GM12878 (cell line): ENCODE results near the gene KRT25. TPM values are rescaled to one million over a fixed set of nuclear protein-coding genes. Genes with fewer than 3 reads are reported as not detected.

Experiments
- ATAC-seq: fragments of 200-7000 bp; cut with Tn5 transposase; 3 replicates; pipeline ENCODE4 v1.9.1; 2020; ENCODE audit warnings: mild to moderate bottlenecking, moderate library complexity
- BruUV-seq: library from RNA; stranded (reverse); fragments of 400-500 nt; replicated peaks from 2 replicates; lab custom pipeline; 2021; lab: Mats Ljungman, UMichigan
- CTCF ChIA-PET: fragments of 300-600 bp; sonication (Branson Sonifier 250); formaldehyde crosslinking; extraction: SDS; loops from one replicate; lab custom pipeline; 2021; ENCODE audit warnings: inconsistent platforms; lab: Yijun Ruan, JAX
- POLR2A ChIA-PET: fragments of 350-600 bp; formaldehyde crosslinking; extraction: SDS; loops from one replicate; lab custom pipeline; 2021; ENCODE audit warnings: inconsistent platforms; lab: Charles Lee
- RAD21 ChIA-PET: fragments of 300-600 bp; sonication (Branson Sonifier 250); formaldehyde crosslinking; loops from one replicate; lab custom pipeline; 2023; ENCODE audit warnings: antibody characterized with exemption; ENCODE audit not compliant: unreplicated experiment; lab: Charles Lee
- SMC1A ChIA-PET: fragments of 300-600 bp; sonication (Branson Sonifier 250); formaldehyde crosslinking; loops from one replicate; lab custom pipeline; 2023; ENCODE audit not compliant: unreplicated experiment, uncharacterized antibody; lab: Charles Lee
- DNase-seq: peaks from one replicate; pipeline ENCODE4 v3.0.0-alpha.2; 2011; ENCODE audit warnings: low read depth, low spot score
- FAIRE-seq: peaks from 3 replicates; lab custom pipeline; 2011; peaks lifted over from hg19 to GRCh38; lab: Jason Lieb, UNC
- H2AFZ ChIP-seq: 2 replicates; pipeline ENCODE4 v1.6.0; 2011; ENCODE audit warnings: low read depth, low read length, control low read depth; ENCODE audit not compliant: control insufficient read depth
- H3K27ac ChIP-seq: 2 replicates; pipeline ENCODE4 v1.5.1; 2011; ENCODE audit warnings: control low read depth; ENCODE audit not compliant: control insufficient read depth, insufficient read depth
- H3K27me3 ChIP-seq, 2 experiments: replicated peaks in 1 of 2; 2 replicates each; pipeline versions ENCODE4 v1.6.0 to v1.6.1; 2011; ENCODE audit warnings: low read length in 1 of 2; ENCODE audit not compliant: control insufficient read depth in 2 of 2, insufficient read depth in 2 of 2
- H3K36me3 ChIP-seq, 2 experiments: 2 replicates each; pipeline ENCODE4 v1.5.1; 2011; ENCODE audit warnings: low read length in 1 of 2; ENCODE audit not compliant: control insufficient read depth in 2 of 2, insufficient read depth in 2 of 2
- H3K4me1 ChIP-seq: 2 replicates; pipeline ENCODE4 v1.6.1; 2011; ENCODE audit warnings: mild to moderate bottlenecking, low read length, moderate library complexity, mixed read lengths; ENCODE audit not compliant: control insufficient read depth, insufficient read depth
- H3K4me2 ChIP-seq: 2 replicates; pipeline ENCODE4 v1.6.0; 2011; ENCODE audit warnings: control low read depth; ENCODE audit not compliant: control insufficient read depth, insufficient read depth
- H3K4me3 ChIP-seq: fragments of 200-600 bp; sonication (generic); 2 replicates; pipeline ENCODE4 v1.5.1; 2016
- H3K79me2 ChIP-seq: 2 replicates; pipeline ENCODE4 v1.6.0; 2011; ENCODE audit warnings: low read length; ENCODE audit not compliant: control insufficient read depth, insufficient read depth
- H3K9ac ChIP-seq: 2 replicates; pipeline ENCODE4 v1.8.0; 2011; ENCODE audit warnings: low read length, control low read depth, mixed read lengths; ENCODE audit not compliant: control insufficient read depth, insufficient read depth
- H3K9me3 ChIP-seq: replicated peaks from 3 replicates; pipeline ENCODE4 v1.5.1; 2011; ENCODE audit warnings: mild to moderate bottlenecking, low read length; ENCODE audit not compliant: control insufficient read depth, insufficient read depth
- H4K20me1 ChIP-seq: 2 replicates; pipeline ENCODE4 v1.6.0; 2011; ENCODE audit not compliant: control insufficient read depth, insufficient read depth
- ASH2L ChIP-seq: fragments of 300-600, 200-600 bp; sonication (generic); IDR thresholded peaks from 2 replicates; pipeline ENCODE4 v1.6.1; 2017; ENCODE audit warnings: low read depth, mild to moderate bottlenecking, borderline replicate concordance
- CTCF ChIP-seq, 3 experiments: IDR thresholded peaks in 2 of 3; conservative IDR thresholded peaks in 1 of 3; 2 replicates each; pipeline ENCODE4 v1.5.1; 2011; ENCODE audit warnings: low read depth in 3 of 3, low read length in 3 of 3, mild to moderate bottlenecking in 3 of 3, control low read depth in 2 of 3, moderate library complexity in 2 of 3, inconsistent platforms in 1 of 3, mixed read lengths in 1 of 3; ENCODE audit not compliant: control insufficient read depth in 2 of 3, insufficient read depth in 1 of 3; ENCODE audit errors: extremely low read depth in 1 of 3
- JUND ChIP-seq: IDR thresholded peaks from 2 replicates; pipeline ENCODE4 v1.6.1; 2012; ENCODE audit warnings: low read depth, mild to moderate bottlenecking, low read length, improper control_type of control experiment, moderate library complexity
- MTA3 ChIP-seq: IDR thresholded peaks from 2 replicates; pipeline ENCODE4 v1.6.1; 2012; ENCODE audit warnings: low read length, inconsistent platforms, borderline replicate concordance
- NFYB ChIP-seq: IDR thresholded peaks from 2 replicates; pipeline ENCODE4 v1.6.1; 2011; ENCODE audit warnings: low read depth, mild to moderate bottlenecking, low read length, improper control_type of control experiment, moderate library complexity; ENCODE audit not compliant: insufficient read depth
- PRDM15 ChIP-seq: fragments of 450-650 bp; formaldehyde crosslinking; IDR thresholded peaks from 2 replicates; pipeline ENCODE4 v1.4.0; 2020; ENCODE audit warnings: mild to moderate bottlenecking, moderate library complexity
- RUNX3 ChIP-seq: IDR thresholded peaks from 2 replicates; pipeline ENCODE4 v1.6.1; 2012; ENCODE audit warnings: low read length, inconsistent platforms
- SMAD1 ChIP-seq: fragments of 450-650 bp; IDR thresholded peaks from 2 replicates; pipeline ENCODE4 v1.6.1; 2018; ENCODE audit warnings: mild to moderate bottlenecking, low read depth; ENCODE audit not compliant: partially characterized antibody
- SMARCA5 ChIP-seq: fragments of 450-650 bp; IDR thresholded peaks from 2 replicates; pipeline ENCODE4 v1.6.1; 2017; ENCODE audit warnings: mild to moderate bottlenecking
- YBX1 ChIP-seq: fragments of 450-650 bp; IDR thresholded peaks from 2 replicates; pipeline ENCODE4 v1.6.1; 2016; ENCODE audit warnings: antibody characterized with exemption
- whole genome bisulfite sequencing: methylation state at CpG from one replicate; pipeline ENCODE4 v1.1.6; 2016; ENCODE audit warnings: low lambda C conversion rate; ENCODE audit not compliant: insufficient replicate concordance, insufficient coverage; ENCODE audit errors: missing lambda C conversion rate; 5-methylcytosine and 5-hydroxymethylcytosine counted together
- in situ Hi-C: fragments of 300-500 bp; cut with MboI; formaldehyde crosslinking; loops from 9 replicates; pipeline ENCODE4 v1.14.3; 2018; ENCODE audit warnings: mixed read lengths
- intact Hi-C: fragments of 100-400 bp; cut with micrococcal nuclease; formaldehyde crosslinking; loops from one replicate; pipeline ENCODE4 v1.14.2; 2022; ENCODE audit not compliant: unreplicated experiment
- polyA plus RNA-seq, 11 experiments: library from polyadenylated mRNA; depleted of rRNA in 4 of 11; unstranded in 6 of 11; stranded (reverse) in 5 of 11; fragments of >200 nt; fragmentation: Nextera tagmentation in 4 of 11; fragmentation: Illumina TruSeq in 1 of 11; extraction: Ambion mirVana in 4 of 11; extraction: Trizol in 1 of 11; gene quantifications; 1 replicate in 1 of 11; 2 replicates in 10 of 11; pipeline versions ENCODE4 v1.2.1 to v1.2.3, GENCODE V29; 2011 to 2016; ENCODE audit warnings: inconsistent platforms in 2 of 11, missing spikeins in 2 of 11, low read depth in 1 of 11
- total RNA-seq, 4 experiments: library from RNA; depleted of rRNA in 3 of 4; stranded (reverse); fragments of >200 nt in 3 of 4; fragmentation: Illumina TruSeq in 1 of 4; extraction: Trizol in 1 of 4; gene quantifications; 2 replicates each; pipeline versions ENCODE4 v1.2.1 to v1.2.3, GENCODE V29; 2013 to 2021

KRT25 gene
- total and polyA plus RNA-seq, 10 of the 15 experiments (the other 5 are each of a cell fraction or from before 2014, with no cell fraction given) = not detected

- TF ChIP-seq PRDM15 (CRISPR knock-in tag) (no peak), ASH2L (no peak), CTCF (IDR thresholded peaks at IDR 0.05 in 2 of 3, conservative IDR thresholded peaks at IDR 0.05 in 1 of 3; ENCODE audit: control insufficient read depth in 2 of 3, extremely low read depth in 1 of 3, insufficient read depth in 1 of 3, low read depth in 3 of 3, low read length in 3 of 3) (peak in 1 of 3 experiments; percentile 22; a peak in 2 of 6 replicates)
- TF ChIP-seq, all 136 proteins: peak for 1
These were observed 28.2 kb downstream of the KRT25 start (continued) for GRCh38 chr17:40726919-40727318.

- RAD21 ChIA-PET = no interaction called here
- no peaks in the 10 kb centered on the region for H3K79me2 ChIP-seq
- 0% methylated on average over 1 of the region's 1 CpG for WGBS
- intact Hi-C loops (loop anchor here (5.0 to 10.0 kb wide), 3 partner anchors 77 to 160 kb away; partner anchors contain the start of genes CCR7 and SMARCE1), in situ Hi-C loops (no loop called here)
- H3K9ac ChIP-seq = no peak overlapping the region
- DNase-seq (no peak), FAIRE-seq (no peak), ATAC-seq (no peak)
- H3K27ac ChIP-seq = no peak overlapping the region
- no peak overlapping the region for H3K4me3 ChIP-seq
- H2AFZ ChIP-seq = no peak overlapping the region
- CTCF ChIA-PET = no interaction called here
- no peaks in the 10 kb centered on the region for H3K36me3 ChIP-seq
- no TSS peak for BruUV-seq
- peaks cover 0 to 3% of the 10 kb centered on the region in 2 experiments; a peak in 2 of 4 replicates for H3K27me3 ChIP-seq
- H3K9me3 ChIP-seq = no peaks in the 10 kb centered on the region; the same call in 1 of the 3 replicates
- H3K4me1 ChIP-seq = peaks cover 3% of the 10 kb centered on the region; the same call in 1 of the 2 replicates
- no peak for TF ChIP-seq JUND
- no peak for TF ChIP-seq MTA3
- TF ChIP-seq NFYB = no peak
- TF ChIP-seq YBX1 = no peak
- no peak for TF ChIP-seq SMAD1
- no peak for TF ChIP-seq SMARCA5
- no peak for TF ChIP-seq RUNX3
- SMC1A ChIA-PET = interaction anchor here (1.3 kb wide), 1 partner anchor 84 kb away, joined by 3 read pairs; no protein-coding TSS in a partner anchor
- H4K20me1 ChIP-seq = no peaks in the 10 kb centered on the region
- H3K4me2 ChIP-seq = no peak overlapping the region
- POLR2A ChIA-PET = no interaction called here
These were observed 30.5 kb downstream of the KRT25 start for GRCh38 chr17:40724656-40725055.
